K562 (cell line): ENCODE results near the gene ELF2.

ENCODE experiments used
- CBX1 ChIP-seq: sonication (generic); IDR thresholded peaks from 2 replicates; pipeline ENCODE4 v1.6.1; 2016; ENCODE audit warnings: antibody characterized with exemption, low read depth, mild to moderate bottlenecking
- CTCF ChIP-seq, 3 experiments: IDR thresholded peaks in 2 of 3; conservative IDR thresholded peaks in 1 of 3; 2 replicates each; pipeline ENCODE4 v1.5.1; 2011 to 2012; ENCODE audit warnings: low read length in 3 of 3, mild to moderate bottlenecking in 3 of 3, control low read depth in 2 of 3, improper control_type of control experiment in 1 of 3, inconsistent platforms in 1 of 3, low read depth in 1 of 3, mixed read lengths in 1 of 3, moderate library complexity in 1 of 3; ENCODE audit not compliant: insufficient read depth in 2 of 3
- EP300 ChIP-seq: IDR thresholded peaks from 2 replicates; pipeline ENCODE4 v1.6.1; 2012; ENCODE audit warnings: low read length, improper control_type of control experiment
- ETV6 ChIP-seq, 3 experiments: fragments of 150-350 bp in 1 of 3; sonication (generic) in 1 of 3; formaldehyde crosslinking in 1 of 3; IDR thresholded peaks; 2 replicates each; pipeline versions ENCODE4 v1.6.1 to v1.8.0; 2014 to 2022; ENCODE audit warnings: borderline replicate concordance in 2 of 3, low read depth in 2 of 3, antibody characterized with exemption in 1 of 3, low read length in 1 of 3, mild to moderate bottlenecking in 1 of 3, missing genetic modification reagents in 1 of 3
- HDAC2 ChIP-seq: fragments of 450-650 bp; IDR thresholded peaks from 2 replicates; pipeline ENCODE4 v1.6.1; 2016; ENCODE audit warnings: mild to moderate bottlenecking
- NR2C2 ChIP-seq, 2 experiments: fragments of 200-800 bp in 1 of 2; sonication (Bioruptor generic) in 1 of 2; sonication (generic) in 1 of 2; formaldehyde crosslinking in 1 of 2; IDR thresholded peaks; 2 replicates each; pipeline versions ENCODE4 v1.6.1 to v1.8.0; 2016 to 2022; ENCODE audit warnings: mild to moderate bottlenecking in 1 of 2, missing compliant biosample characterization in 1 of 2, missing genetic modification characterization in 1 of 2, missing genetic modification reagents in 1 of 2
- NUFIP1 ChIP-seq: fragments of 450-650 bp; IDR thresholded peaks from 2 replicates; pipeline ENCODE4 v1.6.1; 2018; ENCODE audit not compliant: partially characterized antibody
- PBX2 ChIP-seq, 2 experiments: IDR thresholded peaks in 1 of 2; conservative IDR thresholded peaks in 1 of 2; 2 replicates each; pipeline ENCODE4 v1.6.1; 2016; ENCODE audit warnings: low read depth in 2 of 2, mild to moderate bottlenecking in 1 of 2, missing compliant biosample characterization in 1 of 2, missing genetic modification characterization in 1 of 2, moderate library complexity in 1 of 2
- POLR2A ChIP-seq: fragments of 450-650 bp; conservative IDR thresholded peaks from 2 replicates; pipeline ENCODE4 v1.6.1; 2016
- ZBTB49 ChIP-seq: sonication (generic); formaldehyde crosslinking; IDR thresholded peaks from 2 replicates; pipeline ENCODE4 v1.8.0; 2022; ENCODE audit warnings: missing genetic modification reagents, mild to moderate bottlenecking, borderline replicate concordance
- ZNF277 ChIP-seq: fragments of 250-450 bp; sonication (Bioruptor Pico); IDR thresholded peaks from 2 replicates; pipeline ENCODE4 v1.8.0; 2022; ENCODE audit warnings: inconsistent platforms, mild to moderate bottlenecking, moderate library complexity, borderline replicate concordance

GRCh38 chr4:139202991-139203390 lies 26.0 kb upstream of the ELF2 start:
- no peak for TF ChIP-seq POLR2A
- no peak for TF ChIP-seq ZNF277 (CRISPR knock-in tag)
- TF ChIP-seq CTCF (IDR thresholded peaks at IDR 0.05 in 2 of 3, conservative IDR thresholded peaks at IDR 0.05 in 1 of 3; ENCODE audit: insufficient read depth in 2 of 3, low read depth in 1 of 3, low read length in 3 of 3) = no peak
- TF ChIP-seq CBX1 = no peak
- TF ChIP-seq NUFIP1 = no peak
- no peak for TF ChIP-seq ZBTB49 (CRISPR knock-in tag)
- no peak for TF ChIP-seq PBX2 (CRISPR knock-in tag; IDR thresholded peaks at IDR 0.05; ENCODE audit: low read depth)
- TF ChIP-seq PBX2 (tag; conservative IDR thresholded peaks at IDR 0.05; ENCODE audit: low read depth) = no peak
- TF ChIP-seq NR2C2 (CRISPR knock-in tag; IDR thresholded peaks at IDR 0.05) = no peak
- TF ChIP-seq NR2C2 (tag; IDR thresholded peaks at IDR 0.05) = no peak
- no peak for TF ChIP-seq EP300
- TF ChIP-seq ETV6 (IDR thresholded peaks at IDR 0.05; ENCODE audit: borderline replicate concordance in 1 of 2, low read depth in 2 of 2, low read length in 1 of 2) = no peak
- no peak for TF ChIP-seq ETV6 (CRISPR knock-in tag; IDR thresholded peaks at IDR 0.05; ENCODE audit: borderline replicate concordance)
- no peak for TF ChIP-seq HDAC2
